GM12801 (cell line): ENCODE results near the gene LGR4.

ENCODE experiments used
- TF ChIP-seq, protein P1 (sequence below): IDR thresholded peaks from one replicate; pipeline ENCODE4 v1.5.1; 2011; ENCODE audit warnings: control low read depth; ENCODE audit not compliant: insufficient read length; ENCODE audit errors: extremely low read depth

LGR4 gene

GRCh38 chr11:27481992-27482391 lies 9.4 kb upstream of the LGR4 start:
- TF ChIP-seq, protein P1, sequence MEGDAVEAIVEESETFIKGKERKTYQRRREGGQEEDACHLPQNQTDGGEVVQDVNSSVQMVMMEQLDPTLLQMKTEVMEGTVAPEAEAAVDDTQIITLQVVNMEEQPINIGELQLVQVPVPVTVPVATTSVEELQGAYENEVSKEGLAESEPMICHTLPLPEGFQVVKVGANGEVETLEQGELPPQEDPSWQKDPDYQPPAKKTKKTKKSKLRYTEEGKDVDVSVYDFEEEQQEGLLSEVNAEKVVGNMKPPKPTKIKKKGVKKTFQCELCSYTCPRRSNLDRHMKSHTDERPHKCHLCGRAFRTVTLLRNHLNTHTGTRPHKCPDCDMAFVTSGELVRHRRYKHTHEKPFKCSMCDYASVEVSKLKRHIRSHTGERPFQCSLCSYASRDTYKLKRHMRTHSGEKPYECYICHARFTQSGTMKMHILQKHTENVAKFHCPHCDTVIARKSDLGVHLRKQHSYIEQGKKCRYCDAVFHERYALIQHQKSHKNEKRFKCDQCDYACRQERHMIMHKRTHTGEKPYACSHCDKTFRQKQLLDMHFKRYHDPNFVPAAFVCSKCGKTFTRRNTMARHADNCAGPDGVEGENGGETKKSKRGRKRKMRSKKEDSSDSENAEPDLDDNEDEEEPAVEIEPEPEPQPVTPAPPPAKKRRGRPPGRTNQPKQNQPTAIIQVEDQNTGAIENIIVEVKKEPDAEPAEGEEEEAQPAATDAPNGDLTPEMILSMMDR: no peak

DNA sequence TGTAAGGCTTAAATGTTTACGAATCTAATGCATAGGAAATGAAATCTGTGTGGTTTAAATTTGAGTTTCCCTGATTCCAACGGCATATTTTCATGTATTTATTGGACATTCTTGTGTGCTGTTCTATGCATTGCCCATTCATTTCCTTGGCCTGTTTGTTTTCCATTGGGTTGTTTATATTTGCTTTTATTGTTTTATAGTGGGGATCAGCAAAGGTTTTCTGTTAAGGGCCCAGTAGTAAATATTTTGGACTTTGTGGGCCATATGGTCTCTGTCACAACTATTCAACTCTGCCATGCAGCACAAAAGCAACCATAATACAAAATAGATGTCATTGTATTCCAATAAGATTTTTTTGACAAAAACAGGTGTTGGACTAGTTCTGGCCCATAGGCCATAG lies 5.2 kb upstream of the LGR4 start:
- TF ChIP-seq, protein P1: no peak

DNA sequence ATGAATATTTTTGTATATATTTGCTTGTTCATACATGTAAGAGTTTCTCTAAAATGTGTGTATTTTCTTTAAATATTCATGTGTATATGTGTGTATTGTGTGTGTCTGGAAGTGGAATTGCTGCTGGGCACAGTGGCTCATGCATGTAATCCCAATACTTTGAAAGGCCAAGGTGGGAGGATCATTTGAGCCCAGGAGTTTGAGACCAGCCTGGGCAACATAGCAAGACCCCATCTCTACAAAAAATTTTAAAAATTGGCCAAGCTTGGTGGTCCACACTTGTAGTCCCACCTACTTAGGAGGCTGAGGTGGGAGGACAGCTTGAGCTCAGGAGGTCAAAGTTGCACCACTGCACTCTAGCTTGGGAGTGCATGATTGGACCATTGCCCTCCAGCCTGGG lies 4.7 kb upstream of the LGR4 start:
- TF ChIP-seq, protein P1: no peak

DNA sequence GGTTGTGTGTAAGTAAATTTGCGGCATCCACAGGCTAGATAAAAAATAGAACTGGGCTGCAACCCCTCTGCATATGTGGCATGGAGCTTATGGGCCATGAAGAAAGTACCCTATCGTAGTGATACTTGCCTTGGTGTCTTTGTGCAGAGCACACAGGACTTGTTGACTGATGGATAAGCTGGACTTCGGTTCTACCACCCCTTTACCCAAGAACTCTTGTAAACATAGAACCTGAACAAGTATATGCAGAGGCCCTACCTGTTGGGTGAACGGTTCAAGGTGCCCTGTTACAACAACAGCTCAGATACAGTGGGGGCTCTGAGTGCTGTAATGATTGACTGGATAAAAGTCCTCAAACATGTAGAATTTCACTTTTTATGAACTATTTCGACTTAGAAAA lies 3.0 kb upstream of the LGR4 start:
- TF ChIP-seq, protein P1: no peak

DNA sequence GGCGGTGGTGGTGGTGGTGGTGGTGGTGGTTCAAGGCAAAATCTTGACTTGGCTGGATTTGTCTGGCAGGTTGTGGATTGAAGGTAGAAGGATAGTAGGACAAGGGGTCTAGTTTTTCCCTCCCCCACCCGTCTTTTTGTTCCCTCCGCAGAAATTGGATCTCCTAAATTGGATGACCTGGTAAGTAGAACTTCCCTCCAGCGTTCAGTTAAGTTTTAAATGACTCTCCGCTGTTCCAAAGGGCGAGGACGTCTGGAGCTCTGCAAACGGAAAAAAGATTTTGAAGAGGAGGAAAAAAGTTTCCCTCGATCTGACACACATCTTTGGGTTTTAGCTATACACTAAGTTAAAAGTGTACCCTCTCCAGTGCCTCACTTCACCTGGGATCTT lies 422 bp upstream of the LGR4 start:
- TF ChIP-seq, protein P1: no peak

DNA sequence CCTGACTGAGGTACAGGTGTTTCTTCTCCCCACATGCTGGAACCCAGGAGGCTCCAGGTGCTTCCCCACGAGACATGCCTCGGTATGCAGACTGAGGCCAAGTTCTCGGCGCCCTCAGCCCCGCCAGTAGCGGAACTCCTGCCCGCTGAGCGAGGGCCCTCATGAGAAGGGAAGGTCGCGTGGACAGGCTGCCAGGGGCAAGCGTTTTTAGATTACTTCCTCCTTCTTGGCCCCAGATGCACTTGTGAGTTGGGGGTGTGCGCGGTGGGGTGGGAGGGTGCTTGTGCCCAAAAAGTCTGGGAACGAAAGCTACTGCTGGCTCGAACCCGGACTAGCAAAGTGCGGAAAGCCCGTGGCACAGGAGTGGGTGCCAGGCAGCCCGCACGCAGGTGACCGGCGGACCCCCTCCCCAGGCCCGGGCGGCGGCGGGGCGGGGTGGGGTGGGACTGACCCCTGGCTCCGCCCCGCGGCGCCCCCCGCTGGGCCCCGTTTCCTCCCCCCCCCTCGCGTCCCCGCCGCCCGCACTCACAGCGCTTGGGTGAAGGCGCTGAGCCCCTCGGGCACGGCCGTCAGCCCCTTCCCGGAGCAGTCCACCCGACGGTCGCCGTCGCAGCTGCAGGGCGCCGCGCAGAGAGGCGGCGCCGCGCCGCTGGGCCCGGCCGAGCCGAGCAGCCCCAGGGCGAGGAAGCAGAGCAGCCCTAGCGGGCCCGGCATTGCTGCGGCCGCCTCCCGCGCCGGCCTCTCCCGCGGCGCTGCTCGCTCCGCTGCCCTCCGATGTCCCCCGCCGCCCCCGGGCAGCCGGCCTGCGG lies 797 bp downstream of the LGR4 start:
- TF ChIP-seq, protein P1: no peak

GRCh38 chr11:27470826-27471588 lies 1.6 kb downstream of the LGR4 start:
- TF ChIP-seq, protein P1: no peak
